Measurements from ENCODE around the gene GUF1.

- TF ChIP-seq CTCF (conservative IDR thresholded peaks at IDR 0.05) = no peak
- TF ChIP-seq EZH2 (IDR thresholded peaks at IDR 0.05; ENCODE audit: low read depth) = no peak
Observed at GRCh38 chr4:44701037-44701436, 22.8 kb downstream of the GUF1 start.
